HEK293 (cell line): ENCODE results near the gene CXXC1.

Source experiments
- CTCF ChIA-PET: fragments of 350-600 bp; formaldehyde crosslinking; extraction: SDS; loops from one replicate; lab custom pipeline; 2021; ENCODE audit warnings: antibody characterized with exemption; lab: Yijun Ruan, JAX
- POLR2A ChIA-PET: fragments of 300-600 bp; formaldehyde crosslinking; extraction: SDS; loops from one replicate; lab custom pipeline; 2020; ENCODE audit warnings: antibody characterized with exemption, inconsistent platforms; lab: Yijun Ruan, JAX
- H3K27ac ChIP-seq: fragments of 200-500 bp; sonication (Bioruptor generic); 2 replicates; pipeline ENCODE4 v1.5.1; 2014; ENCODE audit warnings: low read depth, low read length, control low read depth, inconsistent platforms; ENCODE audit errors: extremely low read depth
- H3K36me3 ChIP-seq, 2 experiments: fragments of 200-500 bp in 1 of 2; sonication (Bioruptor generic) in 1 of 2; 1 replicate in 1 of 2; 2 replicates in 1 of 2; pipeline ENCODE4 v1.5.1; 2014 to 2017; ENCODE audit warnings: inconsistent platforms in 2 of 2, low read length in 2 of 2; ENCODE audit not compliant: control insufficient read depth in 2 of 2, insufficient read depth in 1 of 2
- H3K4me1 ChIP-seq: fragments of 200-500 bp; sonication (Bioruptor generic); 2 replicates; pipeline ENCODE4 v1.5.1; 2014; ENCODE audit warnings: mild to moderate bottlenecking, low read length, inconsistent platforms; ENCODE audit not compliant: control insufficient read depth, insufficient read depth
- H3K4me3 ChIP-seq: 2 replicates; pipeline ENCODE4 v1.5.1; 2011; ENCODE audit warnings: low read depth, mild to moderate bottlenecking, control low read depth, low read length, moderate library complexity
- H3K9me3 ChIP-seq: fragments of 200-500 bp; sonication (Bioruptor generic); 2 replicates; pipeline ENCODE4 v1.5.1; 2014; ENCODE audit warnings: low read depth, low read length, inconsistent platforms; ENCODE audit not compliant: control insufficient read depth, insufficient read depth
- BCL11A ChIP-seq: fragments of 450-650 bp; formaldehyde crosslinking; IDR thresholded peaks from 2 replicates; pipeline ENCODE4 v1.5.1; 2016; ENCODE audit warnings: low read depth, missing biosample characterization, missing genetic modification characterization
- GFI1B ChIP-seq: fragments of 450-650 bp; formaldehyde crosslinking; IDR thresholded peaks from 2 replicates; pipeline ENCODE4 v1.5.1; 2016; ENCODE audit warnings: missing biosample characterization, missing genetic modification characterization
- HIC1 ChIP-seq: fragments of 450-650 bp; formaldehyde crosslinking; IDR thresholded peaks from 2 replicates; pipeline ENCODE4 v1.5.1; 2016; ENCODE audit warnings: missing biosample characterization, missing genetic modification characterization
- KLF1 ChIP-seq: fragments of 450-650 bp; formaldehyde crosslinking; IDR thresholded peaks from 2 replicates; pipeline ENCODE4 v1.5.1; 2016; ENCODE audit warnings: missing biosample characterization, missing genetic modification characterization
- KLF9 ChIP-seq: fragments of 450-650 bp; formaldehyde crosslinking; IDR thresholded peaks from 2 replicates; pipeline ENCODE4 v1.5.1; 2016; ENCODE audit warnings: missing biosample characterization, missing genetic modification characterization, low read depth
- RBAK ChIP-seq: fragments of 450-650 bp; formaldehyde crosslinking; IDR thresholded peaks from 2 replicates; pipeline ENCODE4 v1.5.1; 2016; ENCODE audit warnings: missing biosample characterization, missing genetic modification characterization
- SALL2 ChIP-seq: fragments of 450-650 bp; formaldehyde crosslinking; IDR thresholded peaks from 2 replicates; pipeline ENCODE4 v1.5.0; 2017; ENCODE audit warnings: missing biosample characterization, mild to moderate bottlenecking, missing genetic modification characterization, borderline replicate concordance
- YY1 ChIP-seq: fragments of 450-650 bp; formaldehyde crosslinking; IDR thresholded peaks from 2 replicates; pipeline ENCODE4 v1.5.1; 2018; ENCODE audit warnings: missing biosample characterization, missing genetic modification characterization
- ZNF146 ChIP-seq: fragments of 450-650 bp; formaldehyde crosslinking; IDR thresholded peaks from 2 replicates; pipeline ENCODE4 v1.5.1; 2016; ENCODE audit warnings: missing biosample characterization, missing genetic modification characterization
- ZNF148 ChIP-seq: fragments of 450-650 bp; formaldehyde crosslinking; IDR thresholded peaks from 2 replicates; pipeline ENCODE4 v1.5.0; 2017; ENCODE audit warnings: missing biosample characterization, missing genetic modification characterization, borderline replicate concordance
- ZNF157 ChIP-seq: fragments of 450-650 bp; formaldehyde crosslinking; IDR thresholded peaks from 2 replicates; pipeline ENCODE4 v1.5.1; 2016; ENCODE audit warnings: missing biosample characterization, missing genetic modification characterization
- ZNF24 ChIP-seq: fragments of 450-650 bp; formaldehyde crosslinking; IDR thresholded peaks from 2 replicates; pipeline ENCODE4 v1.5.1; 2016; ENCODE audit warnings: missing biosample characterization, missing genetic modification characterization
- ZNF302 ChIP-seq: fragments of 450-650 bp; formaldehyde crosslinking; IDR thresholded peaks from 2 replicates; pipeline ENCODE4 v1.5.1; 2016; ENCODE audit warnings: missing biosample characterization, missing genetic modification characterization, low read depth
- ZNF366 ChIP-seq: fragments of 450-650 bp; formaldehyde crosslinking; conservative IDR thresholded peaks from 2 replicates; pipeline ENCODE4 v1.5.1; 2016; ENCODE audit warnings: missing biosample characterization, missing genetic modification characterization
- ZNF433 ChIP-seq: fragments of 450-650 bp; formaldehyde crosslinking; IDR thresholded peaks from 2 replicates; pipeline ENCODE4 v1.5.1; 2016; ENCODE audit warnings: missing biosample characterization, missing genetic modification characterization, low read depth
- ZNF529 ChIP-seq: fragments of 450-650 bp; formaldehyde crosslinking; IDR thresholded peaks from 2 replicates; pipeline ENCODE4 v1.5.1; 2017; ENCODE audit warnings: missing genetic modification characterization, missing biosample characterization; ENCODE audit not compliant: insufficient replicate concordance
- ZNF558 ChIP-seq: fragments of 450-650 bp; formaldehyde crosslinking; IDR thresholded peaks from 2 replicates; pipeline ENCODE4 v1.5.1; 2016; ENCODE audit warnings: missing biosample characterization, missing genetic modification characterization
- ZNF596 ChIP-seq: fragments of 450-650 bp; IDR thresholded peaks from 2 replicates; pipeline ENCODE4 v1.5.0; 2018; ENCODE audit warnings: missing biosample characterization, mild to moderate bottlenecking, missing genetic modification characterization, moderate library complexity
- ZNF664 ChIP-seq: fragments of 450-650 bp; formaldehyde crosslinking; IDR thresholded peaks from 2 replicates; pipeline ENCODE4 v1.5.1; 2016; ENCODE audit warnings: missing biosample characterization, missing genetic modification characterization
- ZNF707 ChIP-seq: fragments of 450-650 bp; formaldehyde crosslinking; IDR thresholded peaks from 2 replicates; pipeline ENCODE4 v1.5.1; 2016; ENCODE audit warnings: missing biosample characterization, missing genetic modification characterization
- TF ChIP-seq, protein P1 (sequence below): fragments of 450-650 bp; formaldehyde crosslinking; IDR thresholded peaks from 2 replicates; pipeline ENCODE4 v1.5.1; 2017; ENCODE audit warnings: missing biosample characterization, missing genetic modification characterization
- TF ChIP-seq, protein P2 (sequence below): fragments of 450-650 bp; formaldehyde crosslinking; IDR thresholded peaks from 2 replicates; pipeline ENCODE4 v1.5.1; 2016; ENCODE audit warnings: missing biosample characterization, missing genetic modification characterization, borderline replicate concordance

CXXC1 gene

DNA sequence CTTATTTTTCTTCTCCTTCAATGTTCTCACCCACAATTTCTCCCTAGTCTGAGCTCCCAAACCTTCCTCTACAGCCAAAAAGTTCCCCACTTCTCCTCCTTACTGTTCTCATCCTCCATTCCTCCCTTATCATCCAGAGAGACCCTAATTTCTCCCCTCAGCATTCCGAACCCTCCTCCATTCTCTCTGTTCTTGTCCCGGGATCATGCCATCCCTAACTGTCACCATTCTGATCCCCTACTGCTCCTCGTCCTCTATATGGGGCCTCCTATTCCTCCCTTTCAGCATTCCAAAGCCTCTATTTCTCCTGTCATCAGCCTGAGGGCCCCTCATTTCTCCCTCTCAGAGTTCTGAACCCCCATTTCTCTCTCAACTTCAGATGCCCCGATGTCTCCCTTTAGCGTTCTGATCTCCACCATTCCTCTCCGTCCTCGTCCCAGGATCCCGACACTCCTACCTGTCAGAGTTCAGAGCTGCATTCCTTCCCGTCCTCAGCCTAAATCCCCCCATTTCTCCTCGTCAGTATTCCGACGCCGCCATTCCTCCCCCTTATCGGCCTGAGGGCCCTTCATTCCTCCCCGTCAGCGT lies 6.7 kb downstream of the CXXC1 start:
- H3K9me3 ChIP-seq = no peaks in the 10 kb centered on the region
- peaks cover 34 to 75% of the 10 kb centered on the region in 2 experiments for H3K36me3 ChIP-seq
- ChIA-PET CTCF (interaction anchor here (0.9 to 2.9 kb wide), 4 partner anchors 12 to 81 kb away, joined by 3 to 10 read pairs (median 8); partner anchors contain the start of gene CFAP53), POLR2A (interaction anchor here (0.9 to 3.2 kb wide), 9 partner anchors 10 to 793 kb away, joined by 3 to 31 read pairs (median 6); partner anchors contain the start of genes C18orf32, CFAP53 and SKA1)
- H3K27ac ChIP-seq = peak overlapping the region; percentile 74
- peak overlapping the region; percentile 93 for H3K4me3 ChIP-seq
- H3K4me1 ChIP-seq = peaks cover 6% of the 10 kb centered on the region; the same call in 1 of the 2 replicates
- TF ChIP-seq ZNF596 (tag by site-specific recombination) = no peak
- TF ChIP-seq YY1 (tag by site-specific recombination) = peak; percentile 85; the same call in 1 of the 2 replicates
- TF ChIP-seq ZNF302 = 0 out of 2 replicates have a peak, but pooled peaks have one; percentile 10
- no peak for TF ChIP-seq ZNF664 (tag by site-specific recombination)
- TF ChIP-seq KLF1 (tag by site-specific recombination) = no peak
- TF ChIP-seq GFI1B (tag by site-specific recombination) = no peak
- TF ChIP-seq, protein P1, sequence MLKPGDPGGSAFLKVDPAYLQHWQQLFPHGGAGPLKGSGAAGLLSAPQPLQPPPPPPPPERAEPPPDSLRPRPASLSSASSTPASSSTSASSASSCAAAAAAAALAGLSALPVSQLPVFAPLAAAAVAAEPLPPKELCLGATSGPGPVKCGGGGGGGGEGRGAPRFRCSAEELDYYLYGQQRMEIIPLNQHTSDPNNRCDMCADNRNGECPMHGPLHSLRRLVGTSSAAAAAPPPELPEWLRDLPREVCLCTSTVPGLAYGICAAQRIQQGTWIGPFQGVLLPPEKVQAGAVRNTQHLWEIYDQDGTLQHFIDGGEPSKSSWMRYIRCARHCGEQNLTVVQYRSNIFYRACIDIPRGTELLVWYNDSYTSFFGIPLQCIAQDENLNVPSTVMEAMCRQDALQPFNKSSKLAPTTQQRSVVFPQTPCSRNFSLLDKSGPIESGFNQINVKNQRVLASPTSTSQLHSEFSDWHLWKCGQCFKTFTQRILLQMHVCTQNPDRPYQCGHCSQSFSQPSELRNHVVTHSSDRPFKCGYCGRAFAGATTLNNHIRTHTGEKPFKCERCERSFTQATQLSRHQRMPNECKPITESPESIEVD (tag by site-specific recombination) = no peak
- TF ChIP-seq ZNF146 (tag by site-specific recombination) = 0 out of 2 replicates have a peak, but pooled peaks have one; percentile 7
- TF ChIP-seq ZNF366 (tag by site-specific recombination) = no peak
- TF ChIP-seq ZNF529 (tag by site-specific recombination) = no peak
- TF ChIP-seq ZNF157 = peak; percentile 36; the same call in 1 of the 2 replicates
- TF ChIP-seq ZNF558 = no peak
- TF ChIP-seq ZNF148 = 0 out of 2 replicates have a peak, but pooled peaks have one; percentile 46
- no peak for TF ChIP-seq ZNF433 (tag by site-specific recombination)
- 0 out of 2 replicates have a peak, but pooled peaks have one; percentile 12 for TF ChIP-seq BCL11A (tag by site-specific recombination)
- no peak for TF ChIP-seq ZNF24 (tag by site-specific recombination)
- no peak for TF ChIP-seq SALL2 (tag by site-specific recombination)
- no peak for TF ChIP-seq KLF9 (tag by site-specific recombination)
- no peak for TF ChIP-seq ZNF707 (tag by site-specific recombination)
- TF ChIP-seq RBAK = 0 out of 2 replicates have a peak, but pooled peaks have one; percentile 9
- TF ChIP-seq HIC1 (tag by site-specific recombination) = no peak
- TF ChIP-seq, protein P2, sequence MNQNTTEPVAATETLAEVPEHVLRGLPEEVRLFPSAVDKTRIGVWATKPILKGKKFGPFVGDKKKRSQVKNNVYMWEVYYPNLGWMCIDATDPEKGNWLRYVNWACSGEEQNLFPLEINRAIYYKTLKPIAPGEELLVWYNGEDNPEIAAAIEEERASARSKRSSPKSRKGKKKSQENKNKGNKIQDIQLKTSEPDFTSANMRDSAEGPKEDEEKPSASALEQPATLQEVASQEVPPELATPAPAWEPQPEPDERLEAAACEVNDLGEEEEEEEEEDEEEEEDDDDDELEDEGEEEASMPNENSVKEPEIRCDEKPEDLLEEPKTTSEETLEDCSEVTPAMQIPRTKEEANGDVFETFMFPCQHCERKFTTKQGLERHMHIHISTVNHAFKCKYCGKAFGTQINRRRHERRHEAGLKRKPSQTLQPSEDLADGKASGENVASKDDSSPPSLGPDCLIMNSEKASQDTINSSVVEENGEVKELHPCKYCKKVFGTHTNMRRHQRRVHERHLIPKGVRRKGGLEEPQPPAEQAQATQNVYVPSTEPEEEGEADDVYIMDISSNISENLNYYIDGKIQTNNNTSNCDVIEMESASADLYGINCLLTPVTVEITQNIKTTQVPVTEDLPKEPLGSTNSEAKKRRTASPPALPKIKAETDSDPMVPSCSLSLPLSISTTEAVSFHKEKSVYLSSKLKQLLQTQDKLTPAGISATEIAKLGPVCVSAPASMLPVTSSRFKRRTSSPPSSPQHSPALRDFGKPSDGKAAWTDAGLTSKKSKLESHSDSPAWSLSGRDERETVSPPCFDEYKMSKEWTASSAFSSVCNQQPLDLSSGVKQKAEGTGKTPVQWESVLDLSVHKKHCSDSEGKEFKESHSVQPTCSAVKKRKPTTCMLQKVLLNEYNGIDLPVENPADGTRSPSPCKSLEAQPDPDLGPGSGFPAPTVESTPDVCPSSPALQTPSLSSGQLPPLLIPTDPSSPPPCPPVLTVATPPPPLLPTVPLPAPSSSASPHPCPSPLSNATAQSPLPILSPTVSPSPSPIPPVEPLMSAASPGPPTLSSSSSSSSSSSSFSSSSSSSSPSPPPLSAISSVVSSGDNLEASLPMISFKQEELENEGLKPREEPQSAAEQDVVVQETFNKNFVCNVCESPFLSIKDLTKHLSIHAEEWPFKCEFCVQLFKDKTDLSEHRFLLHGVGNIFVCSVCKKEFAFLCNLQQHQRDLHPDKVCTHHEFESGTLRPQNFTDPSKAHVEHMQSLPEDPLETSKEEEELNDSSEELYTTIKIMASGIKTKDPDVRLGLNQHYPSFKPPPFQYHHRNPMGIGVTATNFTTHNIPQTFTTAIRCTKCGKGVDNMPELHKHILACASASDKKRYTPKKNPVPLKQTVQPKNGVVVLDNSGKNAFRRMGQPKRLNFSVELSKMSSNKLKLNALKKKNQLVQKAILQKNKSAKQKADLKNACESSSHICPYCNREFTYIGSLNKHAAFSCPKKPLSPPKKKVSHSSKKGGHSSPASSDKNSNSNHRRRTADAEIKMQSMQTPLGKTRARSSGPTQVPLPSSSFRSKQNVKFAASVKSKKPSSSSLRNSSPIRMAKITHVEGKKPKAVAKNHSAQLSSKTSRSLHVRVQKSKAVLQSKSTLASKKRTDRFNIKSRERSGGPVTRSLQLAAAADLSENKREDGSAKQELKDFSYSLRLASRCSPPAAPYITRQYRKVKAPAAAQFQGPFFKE (tag by site-specific recombination) = peak; percentile 99; the same call in 1 of the 2 replicates
